Endothelial cell of umbilical vein (primary cell): ENCODE data around the gene LDB3. TPM values are rescaled to one million over a fixed set of nuclear protein-coding genes. Genes with fewer than 3 reads are reported as not detected.

Experiments used
- BruUV-seq: library from RNA; stranded (reverse); fragments of 400-500 nt; replicated peaks from 2 replicates; lab custom pipeline; 2021; lab: Mats Ljungman, UMichigan
- CTCF ChIA-PET: fragments of 300-600, 350-600 bp; sonication (Branson Sonifier 250); formaldehyde crosslinking; loops from one replicate; lab custom pipeline; 2021; ENCODE audit warnings: antibody characterized with exemption, inconsistent platforms; lab: Charles Lee
- POLR2A ChIA-PET: fragments of 300-600, 350-600 bp; sonication (Branson Sonifier 250); formaldehyde crosslinking; loops from one replicate; lab custom pipeline; 2021; ENCODE audit warnings: antibody characterized with exemption, inconsistent platforms; lab: Charles Lee
- DNase-seq: peaks from one replicate; pipeline ENCODE4 v3.0.0-alpha.2; 2011; ENCODE audit warnings: low read depth, low spot score
- FAIRE-seq: peaks from 2 replicates; lab custom pipeline; 2011; peaks lifted over from hg19 to GRCh38; lab: Jason Lieb, UNC
- H2AFZ ChIP-seq: 2 replicates; pipeline ENCODE4 v1.6.0; 2012; ENCODE audit warnings: low read depth, low read length, control low read depth, inconsistent platforms
- H3K27ac ChIP-seq: 2 replicates; pipeline ENCODE4 v1.5.1; 2011; ENCODE audit warnings: low read depth, mild to moderate bottlenecking, control low read depth, low read length, moderate library complexity; ENCODE audit not compliant: insufficient read depth
- H3K27me3 ChIP-seq, 2 experiments: 2 replicates each; pipeline versions ENCODE4 v1.6.0 to v1.6.1; 2011; ENCODE audit warnings: low read length in 2 of 2, mixed read lengths in 1 of 2; ENCODE audit not compliant: control insufficient read depth in 2 of 2, insufficient read depth in 2 of 2
- H3K36me3 ChIP-seq, 2 experiments: 2 replicates in 1 of 2; 3 replicates in 1 of 2; pipeline ENCODE4 v1.5.1; 2011; ENCODE audit warnings: low read length in 2 of 2, mild to moderate bottlenecking in 1 of 2, moderate library complexity in 1 of 2; ENCODE audit not compliant: control insufficient read depth in 2 of 2, insufficient read depth in 2 of 2; ENCODE audit errors: extremely low read depth in 1 of 2
- H3K4me1 ChIP-seq: 3 replicates; pipeline ENCODE4 v1.5.1; 2011; ENCODE audit warnings: mild to moderate bottlenecking, low read length; ENCODE audit not compliant: control insufficient read depth, insufficient read depth; ENCODE audit errors: extremely low read depth
- H3K4me2 ChIP-seq: 2 replicates; pipeline ENCODE4 v1.6.1; 2011; ENCODE audit warnings: low read length, control low read depth, mixed read lengths; ENCODE audit not compliant: insufficient read depth
- H3K4me3 ChIP-seq, 3 experiments: fragments of 200-600 bp in 1 of 3; sonication (generic), shearing (Covaris generic) in 1 of 3; replicated peaks in 1 of 3; 2 replicates each; pipeline ENCODE4 v1.5.1; 2011 to 2016; ENCODE audit warnings: control low read depth in 3 of 3, low read length in 3 of 3, mild to moderate bottlenecking in 2 of 3, inconsistent platforms in 1 of 3, low read depth in 1 of 3, moderate library complexity in 1 of 3; ENCODE audit not compliant: insufficient read depth in 1 of 3
- H3K79me2 ChIP-seq: 2 replicates; pipeline ENCODE4 v1.6.0; 2012; ENCODE audit warnings: low read length, inconsistent platforms; ENCODE audit not compliant: control insufficient read depth, insufficient read depth
- H3K9ac ChIP-seq: replicated peaks from 2 replicates; pipeline ENCODE3; 2011; ENCODE audit warnings: low read length, control low read depth; ENCODE audit not compliant: insufficient read depth; ENCODE audit errors: extremely low read depth
- H3K9me1 ChIP-seq: replicated peaks from 3 replicates; pipeline ENCODE4 v1.6.0; 2011; ENCODE audit warnings: mild to moderate bottlenecking, low read length; ENCODE audit not compliant: control insufficient read depth, insufficient read depth; ENCODE audit errors: extremely low read depth
- H3K9me3 ChIP-seq: replicated peaks from 2 replicates; pipeline ENCODE4 v1.5.1; 2012; ENCODE audit warnings: low read length, inconsistent platforms; ENCODE audit not compliant: control insufficient read depth, insufficient read depth
- H4K20me1 ChIP-seq: replicated peaks from 2 replicates; pipeline ENCODE3; 2011; ENCODE audit warnings: mild to moderate bottlenecking, low read length; ENCODE audit not compliant: control insufficient read depth, insufficient read depth; ENCODE audit errors: extremely low read depth
- EZH2 ChIP-seq: IDR thresholded peaks from 2 replicates; pipeline ENCODE4 v1.6.1; 2012; ENCODE audit warnings: borderline replicate concordance, low read depth, mild to moderate bottlenecking, moderate library complexity, low read length, inconsistent platforms; ENCODE audit not compliant: severe bottlenecking
- FOS ChIP-seq: IDR thresholded peaks from 2 replicates; pipeline ENCODE4 v1.6.1; 2011; ENCODE audit warnings: mild to moderate bottlenecking, low read length, moderate library complexity, borderline replicate concordance; ENCODE audit not compliant: insufficient read depth
- GATA2 ChIP-seq: IDR thresholded peaks from 2 replicates; pipeline ENCODE4 v1.7.0; 2011; ENCODE audit warnings: low read depth, mild to moderate bottlenecking, moderate library complexity, mixed read lengths, low read length; ENCODE audit not compliant: insufficient read length, insufficient read depth
- JUN ChIP-seq: IDR thresholded peaks from 2 replicates; pipeline ENCODE4 v1.6.1; 2011; ENCODE audit warnings: borderline replicate concordance, low read depth; ENCODE audit not compliant: insufficient read length, insufficient read depth
- MAX ChIP-seq: IDR thresholded peaks from 2 replicates; pipeline ENCODE4 v1.6.1; 2011; ENCODE audit not compliant: insufficient read depth, insufficient read length
- MYC ChIP-seq: IDR thresholded peaks from one replicate; pipeline ENCODE4 v1.6.1; 2011; ENCODE audit warnings: mild to moderate bottlenecking, low read depth, low read length
- POLR2A ChIP-seq: IDR thresholded peaks from 2 replicates; pipeline ENCODE4 v1.6.1; 2012; ENCODE audit warnings: low read depth, mild to moderate bottlenecking, control low read depth, low read length
- POLR2AphosphoS5 ChIP-seq: IDR thresholded peaks from 2 replicates; pipeline ENCODE4 v1.6.1; 2012; ENCODE audit warnings: low read depth, mild to moderate bottlenecking, control low read depth, low read length, moderate library complexity; ENCODE audit not compliant: insufficient read depth
- dilution Hi-C: fragments of 300-500 bp; cut with MboI; formaldehyde crosslinking; loops from one replicate; pipeline ENCODE4 v1.15.0; 2019; ENCODE audit warnings: low sequenced_read_pairs; ENCODE audit not compliant: extremely low pct_ligation_motif_present
- intact Hi-C: fragments of 100-400 bp; cut with micrococcal nuclease; formaldehyde crosslinking; loops from one replicate; pipeline ENCODE4 v1.10.0; 2022
- polyA plus RNA-seq, 4 experiments: library from polyadenylated mRNA; depleted of rRNA in 3 of 4; stranded (reverse) in 3 of 4; unstranded in 1 of 4; fragments of >200 nt; gene quantifications; 2 replicates each; pipeline versions ENCODE4 v1.2.1 to v1.2.3, GENCODE V29; 2011 to 2012; ENCODE audit warnings: missing spikeins in 1 of 4
- total RNA-seq: library from RNA; stranded (reverse); gene quantifications from 2 replicates; pipeline ENCODE4 v1.2.3, GENCODE V29; 2021
- TF ChIP-seq, protein P1 (sequence below), 2 donors: IDR thresholded peaks; 1 replicate in 1 of 2; 2 replicates in 1 of 2; pipeline ENCODE4 v1.5.1; 2011; ENCODE audit warnings: low read length in 2 of 2, mild to moderate bottlenecking in 2 of 2, moderate library complexity in 2 of 2, control low read depth in 1 of 2, inconsistent platforms in 1 of 2, low read depth in 1 of 2; ENCODE audit not compliant: insufficient read depth in 1 of 2; ENCODE audit errors: extremely low read depth in 1 of 2

LDB3 gene
- total and polyA plus RNA-seq, 2 donors (not counting 3 experiments of a cell fraction or from before 2014, with no cell fraction given), result not detected

GRCh38 chr10:86674912-86675311, 6.6 kb downstream of the LDB3 start:
- dilution Hi-C loops, result no loop called here
- DNase-seq, result no peak

More at GRCh38 chr10:86674912-86675311, 6.6 kb downstream of the LDB3 start:
- Histone ChIP-seq H3K9me3 (no peaks in the 10 kb centered on the region), H3K9me1 (no peaks in the 10 kb centered on the region), H3K4me3 (no peak overlapping the region), H3K4me1 (no peaks in the 10 kb centered on the region), H3K79me2 (no peaks in the 10 kb centered on the region), H4K20me1 (no peaks in the 10 kb centered on the region), H3K27ac (no peak overlapping the region), H3K9ac (no peak overlapping the region), H2AFZ (no peak overlapping the region), H3K4me2 (no peak overlapping the region), H3K36me3 (no peaks in the 10 kb centered on the region), H3K27me3 (peaks cover 0 to 12% of the 10 kb centered on the region in 2 experiments)
- ChIA-PET POLR2A (no interaction called here), CTCF (interaction anchor here (1.0 kb wide), 1 partner anchor 14 kb away, joined by 3 read pairs; no protein-coding TSS in a partner anchor)
- intact Hi-C loops, result no loop called here
- FAIRE-seq, result no peak
- no TSS peak for BruUV-seq
- TF ChIP-seq MAX (no peak), GATA2 (no peak), MYC (no peak), EZH2 (no peak), POLR2AphosphoS5 (no peak), POLR2A (no peak), JUN (no peak), FOS (no peak)
- TF ChIP-seq, protein P1, sequence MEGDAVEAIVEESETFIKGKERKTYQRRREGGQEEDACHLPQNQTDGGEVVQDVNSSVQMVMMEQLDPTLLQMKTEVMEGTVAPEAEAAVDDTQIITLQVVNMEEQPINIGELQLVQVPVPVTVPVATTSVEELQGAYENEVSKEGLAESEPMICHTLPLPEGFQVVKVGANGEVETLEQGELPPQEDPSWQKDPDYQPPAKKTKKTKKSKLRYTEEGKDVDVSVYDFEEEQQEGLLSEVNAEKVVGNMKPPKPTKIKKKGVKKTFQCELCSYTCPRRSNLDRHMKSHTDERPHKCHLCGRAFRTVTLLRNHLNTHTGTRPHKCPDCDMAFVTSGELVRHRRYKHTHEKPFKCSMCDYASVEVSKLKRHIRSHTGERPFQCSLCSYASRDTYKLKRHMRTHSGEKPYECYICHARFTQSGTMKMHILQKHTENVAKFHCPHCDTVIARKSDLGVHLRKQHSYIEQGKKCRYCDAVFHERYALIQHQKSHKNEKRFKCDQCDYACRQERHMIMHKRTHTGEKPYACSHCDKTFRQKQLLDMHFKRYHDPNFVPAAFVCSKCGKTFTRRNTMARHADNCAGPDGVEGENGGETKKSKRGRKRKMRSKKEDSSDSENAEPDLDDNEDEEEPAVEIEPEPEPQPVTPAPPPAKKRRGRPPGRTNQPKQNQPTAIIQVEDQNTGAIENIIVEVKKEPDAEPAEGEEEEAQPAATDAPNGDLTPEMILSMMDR (IDR thresholded peaks at IDR 0.05; ENCODE audit: extremely low read depth in 1 of 2, insufficient read depth in 1 of 2, low read depth in 1 of 2, low read length in 2 of 2), result no peak
